ENCODE results near the gene SFXN3.

SFXN3 gene

GRCh38 chr10:101071267-101071884 is 40.3 kb downstream of the SFXN3 start:
- DNase-seq (ENCODE audit: extremely low read depth in 1 of 2, low read depth in 1 of 2): peak in 1 of 2 donors; percentile 20

GRCh38 chr10:101071885-101072433 is 40.9 kb downstream of the SFXN3 start:
- no peak for DNase-seq (ENCODE audit: extremely low read depth in 1 of 2, low read depth in 1 of 2)

GRCh38 chr10:101072923-101073322 is 41.9 kb downstream of the SFXN3 start:
- no peak for DNase-seq (ENCODE audit: extremely low read depth in 1 of 2, low read depth in 1 of 2)

- DNase-seq (ENCODE audit: extremely low read depth in 1 of 2, low read depth in 1 of 2): no peak
These were observed 42.6 kb downstream of the SFXN3 start for GRCh38 chr10:101073631-101074030.

GRCh38 chr10:101075775-101076174 is 44.7 kb downstream of the SFXN3 start:
- DNase-seq (ENCODE audit: extremely low read depth in 1 of 2, low read depth in 1 of 2): no peak

- no peak for DNase-seq (ENCODE audit: extremely low read depth in 1 of 2, low read depth in 1 of 2)
These were observed 45.6 kb downstream of the SFXN3 start for GRCh38 chr10:101076630-101077029.

GRCh38 chr10:101079874-101080273 is 48.8 kb downstream of the SFXN3 start:
- no peak for DNase-seq (ENCODE audit: extremely low read depth in 1 of 2, low read depth in 1 of 2)

GRCh38 chr10:101080933-101081931 is 50.2 kb downstream of the SFXN3 start:
- no peak for DNase-seq (ENCODE audit: extremely low read depth in 1 of 2, low read depth in 1 of 2)

- no peak for DNase-seq (ENCODE audit: extremely low read depth in 1 of 2, low read depth in 1 of 2)
These were observed 54.8 kb downstream of the SFXN3 start for GRCh38 chr10:101085846-101086245.

GRCh38 chr10:101087376-101087775 is 56.3 kb downstream of the SFXN3 start:
- no peak for DNase-seq (ENCODE audit: extremely low read depth in 1 of 2, low read depth in 1 of 2)

- no peak for DNase-seq (ENCODE audit: extremely low read depth in 1 of 2, low read depth in 1 of 2)
These were observed 56.9 kb downstream of the SFXN3 start for GRCh38 chr10:101087965-101088364.

- DNase-seq (ENCODE audit: extremely low read depth in 1 of 2, low read depth in 1 of 2): no peak
These were observed 58.7 kb downstream of the SFXN3 start for GRCh38 chr10:101089520-101090299.

- no peak for DNase-seq (ENCODE audit: extremely low read depth in 1 of 2, low read depth in 1 of 2)
These were observed 59.6 kb downstream of the SFXN3 start for GRCh38 chr10:101090597-101090996.

Measured in stimulated activated CD8-positive, alpha-beta memory T cell treated with anti-CD3 and anti-CD28 coated beads, Interleukin-7, amount 100 ng/mL, for 48 hours (primary cell).